H1 (cell line): Measurements from ENCODE around the gene IFNL3. TPM values are rescaled to one million over a fixed set of nuclear protein-coding genes. Genes with fewer than 3 reads are reported as not detected.
"Not testable (repeated sequence)": the region's sequence is repeated elsewhere in the genome, so short reads cannot be mapped to it uniquely, and the experiment has no call there.

Source experiments
- CTCF ChIA-PET: fragments of 300-600 bp; sonication (Branson Sonifier 250); formaldehyde crosslinking; loops from one replicate; lab custom pipeline; 2021; ENCODE audit not compliant: partially characterized antibody; lab: Charles Lee
- POLR2A ChIA-PET: fragments of 300-600 bp; sonication (Branson Sonifier 250); formaldehyde crosslinking; loops from one replicate; lab custom pipeline; 2021; ENCODE audit warnings: inconsistent platforms; ENCODE audit not compliant: partially characterized antibody; lab: Charles Lee
- DNase-seq, 2 experiments: peaks; one replicate each; pipeline versions ENCODE4 v3.0.0 to v3.0.0-alpha.2; 2010 to 2022; ENCODE audit warnings: low spot score in 2 of 2, low read depth in 1 of 2, mixed read lengths in 1 of 2
- FAIRE-seq: peaks from 2 replicates; lab custom pipeline; 2011; peaks lifted over from hg19 to GRCh38; lab: Jason Lieb, UNC
- H2AFZ ChIP-seq: 2 replicates; pipeline ENCODE4 v1.8.1; 2012; ENCODE audit warnings: low read length, inconsistent platforms
- H2AK5ac ChIP-seq: 2 replicates; pipeline ENCODE4 v1.6.1; 2013; ENCODE audit warnings: low read depth, low read length
- H2BK120ac ChIP-seq: replicated peaks from 2 replicates; pipeline ENCODE3; 2013; ENCODE audit warnings: low read depth, low read length, inconsistent platforms
- H2BK12ac ChIP-seq: 2 replicates; pipeline ENCODE4 v1.6.1; 2013; ENCODE audit warnings: low read depth, low read length
- H2BK15ac ChIP-seq: 2 replicates; pipeline ENCODE4 v1.6.1; 2013; ENCODE audit warnings: low read length
- H2BK20ac ChIP-seq: 2 replicates; pipeline ENCODE4 v1.6.1; 2013; ENCODE audit warnings: low read length
- H2BK5ac ChIP-seq: 2 replicates; pipeline ENCODE4 v1.6.1; 2013; ENCODE audit warnings: low read depth, low read length
- H3K14ac ChIP-seq: 2 replicates; pipeline ENCODE4 v1.6.1; 2013; ENCODE audit warnings: inconsistent platforms; ENCODE audit not compliant: insufficient read length
- H3K18ac ChIP-seq: 2 replicates; pipeline ENCODE4 v1.6.1; 2013; ENCODE audit warnings: low read length; ENCODE audit errors: extremely low read depth
- H3K23ac ChIP-seq: 2 replicates; pipeline ENCODE4 v1.6.1; 2013; ENCODE audit warnings: inconsistent platforms; ENCODE audit not compliant: insufficient read length
- H3K23me2 ChIP-seq: 2 replicates; pipeline ENCODE4 v1.6.1; 2013; ENCODE audit warnings: low read depth, low read length
- H3K27ac ChIP-seq: 2 replicates; pipeline ENCODE4 v1.6.1; 2011; ENCODE audit warnings: low read depth, low read length, inconsistent platforms
- H3K27me3 ChIP-seq, 4 experiments: replicated peaks in 1 of 4; 1 replicate in 1 of 4; 2 replicates in 3 of 4; pipeline versions ENCODE4 v1.6.1 to v1.8.1; 2011 to 2013; ENCODE audit warnings: low read length in 3 of 4, mild to moderate bottlenecking in 3 of 4, inconsistent platforms in 2 of 4, mixed read lengths in 2 of 4, moderate library complexity in 1 of 4; ENCODE audit not compliant: control insufficient read depth in 3 of 4, insufficient read depth in 3 of 4; ENCODE audit errors: extremely low read depth in 1 of 4
- H3K36me3 ChIP-seq, 4 experiments: 2 replicates each; pipeline versions ENCODE4 v1.6.1 to v1.8.1; 2011 to 2013; ENCODE audit warnings: mild to moderate bottlenecking in 4 of 4, low read length in 3 of 4, moderate library complexity in 2 of 4, control low read depth in 1 of 4, inconsistent platforms in 1 of 4; ENCODE audit not compliant: insufficient read depth in 4 of 4, control insufficient read depth in 2 of 4
- H3K4ac ChIP-seq: replicated peaks from 2 replicates; pipeline ENCODE3; 2013; ENCODE audit warnings: low read length, low read depth, mixed read lengths, inconsistent platforms; ENCODE audit not compliant: insufficient read length
- H3K4me1 ChIP-seq, 4 experiments: replicated peaks in 1 of 4; 1 replicate in 1 of 4; 2 replicates in 3 of 4; pipeline versions ENCODE4 v1.6.1 to v1.8.1; 2011 to 2013; ENCODE audit warnings: low read length in 3 of 4, inconsistent platforms in 2 of 4, mixed read lengths in 1 of 4; ENCODE audit not compliant: insufficient read depth in 4 of 4, control insufficient read depth in 3 of 4
- H3K4me2 ChIP-seq, 2 experiments: 2 replicates each; pipeline versions ENCODE4 v1.6.1 to v1.8.1; 2011 to 2013; ENCODE audit warnings: low read depth in 2 of 2, low read length in 2 of 2, control low read depth in 1 of 2, inconsistent platforms in 1 of 2, mild to moderate bottlenecking in 1 of 2; ENCODE audit not compliant: insufficient read depth in 1 of 2
- H3K4me3 ChIP-seq, 4 experiments: fragments of 200-600, 300-600 bp in 1 of 4; sonication (generic), shearing (Covaris generic), sonication (Bioruptor Twin) in 1 of 4; 2 replicates each; pipeline versions ENCODE4 v1.5.1 to v1.8.1; 2011 to 2016; ENCODE audit warnings: low read length in 4 of 4, low read depth in 3 of 4, control low read depth in 2 of 4, inconsistent platforms in 2 of 4, mild to moderate bottlenecking in 2 of 4, mixed read lengths in 1 of 4, moderate library complexity in 1 of 4; ENCODE audit not compliant: insufficient read depth in 2 of 4; ENCODE audit errors: extremely low read depth in 1 of 4
- H3K56ac ChIP-seq: replicated peaks from 2 replicates; pipeline ENCODE3; 2013; ENCODE audit warnings: low read depth, mild to moderate bottlenecking, mixed read lengths, low read length, inconsistent platforms; ENCODE audit not compliant: insufficient read length
- H3K79me1 ChIP-seq: 2 replicates; pipeline ENCODE4 v1.6.1; 2013; ENCODE audit warnings: low read depth, low read length, control low read depth
- H3K79me2 ChIP-seq, 2 experiments: 2 replicates each; pipeline versions ENCODE4 v1.6.1 to v1.8.1; 2012 to 2013; ENCODE audit warnings: low read length in 2 of 2, mild to moderate bottlenecking in 2 of 2, inconsistent platforms in 1 of 2; ENCODE audit not compliant: insufficient read depth in 2 of 2, control insufficient read depth in 1 of 2
- H3K9ac ChIP-seq, 4 experiments: replicated peaks in 1 of 4; 1 replicate in 1 of 4; 2 replicates in 3 of 4; pipeline versions ENCODE4 v1.6.1 to v1.8.1; 2011 to 2013; ENCODE audit warnings: low read depth in 3 of 4, low read length in 3 of 4, control low read depth in 2 of 4, mild to moderate bottlenecking in 2 of 4, moderate library complexity in 2 of 4, inconsistent platforms in 1 of 4; ENCODE audit errors: extremely low read depth in 1 of 4
- H3K9me3 ChIP-seq, 2 experiments: 2 replicates each; pipeline versions ENCODE4 v1.6.1 to v1.8.1; 2012 to 2013; ENCODE audit warnings: mild to moderate bottlenecking in 2 of 2, moderate library complexity in 2 of 2, control low read depth in 1 of 2, inconsistent platforms in 1 of 2, low read depth in 1 of 2, low read length in 1 of 2, mixed read lengths in 1 of 2; ENCODE audit not compliant: insufficient read depth in 2 of 2
- H4K20me1 ChIP-seq, 2 experiments: replicated peaks in 1 of 2; 2 replicates each; pipeline versions ENCODE3 to v1.8.1; 2011 to 2013; ENCODE audit warnings: inconsistent platforms in 2 of 2, low read length in 2 of 2, mild to moderate bottlenecking in 1 of 2; ENCODE audit not compliant: insufficient read depth in 2 of 2, control insufficient read depth in 1 of 2
- H4K5ac ChIP-seq: 2 replicates; pipeline ENCODE4 v1.6.1; 2013; ENCODE audit warnings: low read length, low read depth, mixed read lengths, inconsistent platforms; ENCODE audit not compliant: insufficient read length
- H4K8ac ChIP-seq: 2 replicates; pipeline ENCODE4 v1.8.0; 2013; ENCODE audit warnings: mild to moderate bottlenecking, moderate library complexity, low read length, inconsistent platforms; ENCODE audit not compliant: insufficient read depth; ENCODE audit errors: extremely low read depth
- H4K91ac ChIP-seq: replicated peaks from 2 replicates; pipeline ENCODE3; 2013; ENCODE audit warnings: low read length, mixed read lengths, inconsistent platforms; ENCODE audit not compliant: insufficient read length
- WGBS, 2 experiments: shearing (Covaris generic) in 1 of 2; methylation state at CpG; one replicate each; pipeline versions ENCODE4 v1.1.6 to v1.1.7; 2013 to 2015; ENCODE audit warnings: low lambda C conversion rate in 2 of 2, mixed read lengths in 2 of 2, inconsistent platforms in 1 of 2, low coverage in 1 of 2, missing lambda C conversion rate in 1 of 2; ENCODE audit not compliant: insufficient replicate concordance in 2 of 2, insufficient coverage in 1 of 2, insufficient read length in 1 of 2; ENCODE audit errors: extremely low coverage in 1 of 2, missing lambda C conversion rate in 1 of 2; 5-methylcytosine and 5-hydroxymethylcytosine counted together
- polyA plus RNA-seq, 7 experiments: library from polyadenylated mRNA; depleted of rRNA in 3 of 7; stranded (reverse) in 5 of 7; unstranded in 2 of 7; fragments of >200 nt in 5 of 7; fragments of 200-250 nt in 2 of 7; gene quantifications; 1 replicate in 5 of 7; 2 replicates in 1 of 7; 4 replicates in 1 of 7; pipeline versions ENCODE4 v1.2.1 to v1.2.3, GENCODE V29; 2011 to 2013; ENCODE audit warnings: missing spikeins in 2 of 7, mixed read lengths in 2 of 7
- total RNA-seq: library from RNA; stranded (reverse); fragmentation: NEBNext Ultra II Directional; extraction: Animal tissue kit (Norgen Biotek cat#: 25700); gene quantifications from 2 replicates; pipeline ENCODE4 v1.2.1, GENCODE V29; 2021

The IFNL3 gene
- total and polyA plus RNA-seq, 2 of the 8 experiments (the other 6 are each of a cell fraction or from before 2014, with no cell fraction given), result 0.11 TPM; not detected in 1

GRCh38 chr19:39273859-39274258 lies 29.1 kb upstream of the IFNL3 start:
- H4K8ac ChIP-seq, H3K27me3 ChIP-seq, H2AK5ac ChIP-seq, H2BK12ac ChIP-seq, H3K79me1 ChIP-seq, CTCF ChIA-PET, H3K9me3 ChIP-seq, H4K91ac ChIP-seq, H2BK5ac ChIP-seq, H4K5ac ChIP-seq, H3K18ac ChIP-seq, H2BK20ac ChIP-seq, H3K4me1 ChIP-seq, H2BK120ac ChIP-seq, H3K79me2 ChIP-seq, H3K4ac ChIP-seq, H3K23ac ChIP-seq, H4K20me1 ChIP-seq, H2BK15ac ChIP-seq, H2AFZ ChIP-seq, FAIRE-seq, H3K36me3 ChIP-seq, H3K56ac ChIP-seq, H3K4me3 ChIP-seq, H3K9ac ChIP-seq, H3K14ac ChIP-seq, H3K4me2 ChIP-seq, H3K27ac ChIP-seq, DNase-seq, H3K23me2 ChIP-seq: not testable (repeated sequence)
- POLR2A ChIA-PET, result interaction anchor here (0.6 to 1.0 kb wide), 2 partner anchors 34 to 189 kb away, joined by 3 read pairs; partner anchors contain the start of gene ACP7
- 93% methylated on average over 5 of the region's 5 CpGs; no CpG with 5 or more reads in 1 of the 2 experiments for WGBS, 2 experiments
